Stimulated activated CD8-positive, alpha-beta memory T cell treated with anti-CD3 and anti-CD28 coated beads, Interleukin-12 subunit alpha, Interleukin-12 subunit beta, amount 100 ng/mL, for 24 hours (primary cell): ENCODE data around the gene ARL4D.
"Not testable (repeated sequence)": the region's sequence is repeated elsewhere in the genome, so short reads cannot be mapped to it uniquely, and the experiment has no call there.

Experiments used
- DNase-seq: peaks from one replicate; pipeline ENCODE4 v3.0.0-alpha.2; 2020; ENCODE audit errors: extremely low read depth

Gene ARL4D

DNA sequence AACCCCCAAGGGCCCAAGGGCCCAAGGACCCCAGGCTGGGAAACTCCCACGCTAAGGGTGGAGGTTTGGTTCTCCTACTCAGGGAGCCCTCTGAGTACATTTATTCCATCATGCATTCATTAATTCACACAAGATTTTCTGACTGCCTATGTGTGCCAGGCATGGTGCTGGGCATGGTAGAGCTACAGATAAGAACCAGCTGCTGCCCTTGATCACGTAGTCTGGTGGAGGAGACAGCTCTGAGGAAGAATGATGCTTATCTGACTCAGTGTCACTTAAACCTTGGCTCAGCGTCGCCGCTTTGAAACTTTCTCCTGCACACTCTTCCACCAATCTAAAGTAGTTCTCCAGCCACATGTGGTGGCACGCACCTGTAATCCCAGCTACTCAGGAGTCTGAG, 3.6 kb upstream of the ARL4D start:
- no peak for DNase-seq

DNA sequence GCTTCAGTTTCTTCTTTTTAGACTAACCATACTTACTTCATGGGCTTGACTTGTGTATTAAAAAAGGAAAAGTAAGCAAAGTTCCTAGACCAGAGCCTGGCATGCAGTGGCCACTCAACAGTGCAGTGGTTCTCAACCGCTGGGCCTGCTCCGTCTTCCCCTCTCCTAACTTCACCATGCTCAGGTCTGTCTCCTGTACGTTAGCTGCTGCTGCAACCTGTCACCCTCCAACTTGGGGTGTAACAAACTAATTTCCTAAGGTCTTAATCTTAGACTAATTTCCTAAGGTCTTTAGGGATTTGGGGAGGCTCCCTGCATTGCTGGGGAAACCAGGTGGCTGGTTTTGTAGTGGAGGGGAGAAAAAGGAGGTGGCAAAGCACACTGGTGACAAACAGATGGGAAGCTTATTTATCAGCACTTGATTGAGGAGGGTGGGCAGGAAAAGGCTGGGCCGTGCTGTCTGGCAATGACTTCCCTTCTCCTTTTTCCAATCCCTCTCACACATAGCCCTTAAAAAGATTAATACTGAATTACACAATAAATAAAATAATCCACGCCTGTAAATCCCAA, 2.2 kb upstream of the ARL4D start:
- DNase-seq = no peak

DNA sequence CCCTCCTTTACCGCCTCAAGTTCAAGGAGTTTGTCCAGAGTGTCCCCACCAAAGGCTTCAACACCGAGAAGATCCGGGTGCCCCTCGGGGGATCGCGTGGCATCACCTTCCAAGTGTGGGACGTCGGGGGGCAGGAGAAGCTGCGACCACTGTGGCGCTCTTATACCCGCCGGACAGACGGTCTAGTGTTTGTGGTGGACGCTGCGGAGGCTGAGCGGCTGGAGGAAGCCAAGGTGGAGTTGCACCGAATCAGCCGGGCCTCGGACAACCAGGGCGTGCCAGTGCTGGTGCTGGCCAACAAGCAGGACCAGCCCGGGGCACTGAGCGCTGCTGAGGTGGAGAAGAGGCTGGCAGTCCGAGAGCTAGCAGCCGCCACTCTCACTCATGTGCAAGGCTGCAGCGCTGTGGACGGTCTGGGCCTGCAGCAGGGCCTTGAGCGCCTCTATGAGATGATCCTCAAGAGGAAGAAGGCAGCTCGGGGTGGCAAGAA, 1.1 kb downstream of the ARL4D start:
- no peak for DNase-seq

- DNase-seq = no peak
Observed at GRCh38 chr17:43400943-43401717, 2.3 kb downstream of the ARL4D start.

DNA sequence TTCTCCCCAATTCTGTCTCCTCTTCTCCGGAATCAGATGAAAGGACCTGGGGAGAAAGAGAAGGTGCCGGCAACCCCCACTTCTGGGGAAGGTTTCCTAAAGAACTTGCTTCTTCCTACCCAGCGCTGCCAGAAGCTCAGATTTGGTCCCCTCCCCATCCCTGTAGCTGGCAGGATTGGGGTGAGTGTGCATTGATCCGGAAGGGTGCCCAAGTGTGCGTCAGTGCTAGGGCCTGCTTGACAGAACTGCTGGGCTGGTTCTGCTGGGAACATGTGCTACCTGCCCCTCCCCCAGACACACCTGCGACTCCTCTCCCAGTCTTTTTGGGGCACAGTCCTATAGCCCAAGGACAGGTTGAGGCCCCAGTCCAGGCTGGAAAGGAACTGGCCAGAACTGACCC, 3.3 kb downstream of the ARL4D start:
- DNase-seq = no peak

DNA sequence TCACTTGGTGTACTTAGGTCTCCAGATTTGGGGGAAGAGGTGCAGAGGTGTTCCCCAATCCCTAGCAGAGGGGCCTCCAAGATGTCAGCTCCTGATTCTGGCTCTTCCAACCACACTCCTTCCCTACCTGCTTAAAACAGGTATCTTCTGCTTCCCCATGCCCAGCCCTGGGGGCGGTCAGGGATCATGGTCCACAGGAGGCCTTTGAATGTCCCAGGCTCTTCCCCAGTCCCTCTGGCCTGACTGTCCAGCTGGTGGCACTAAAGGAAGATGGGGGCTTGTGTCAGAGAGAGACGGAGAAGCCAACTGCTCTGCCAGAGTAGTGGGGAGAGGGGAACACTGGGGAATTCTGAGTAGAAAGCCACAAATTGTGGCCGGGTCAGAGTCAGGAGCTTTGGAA, 3.8 kb downstream of the ARL4D start:
- no peak for DNase-seq

GRCh38 chr17:43403846-43404245, 5.1 kb downstream of the ARL4D start:
- no peak for DNase-seq

DNA sequence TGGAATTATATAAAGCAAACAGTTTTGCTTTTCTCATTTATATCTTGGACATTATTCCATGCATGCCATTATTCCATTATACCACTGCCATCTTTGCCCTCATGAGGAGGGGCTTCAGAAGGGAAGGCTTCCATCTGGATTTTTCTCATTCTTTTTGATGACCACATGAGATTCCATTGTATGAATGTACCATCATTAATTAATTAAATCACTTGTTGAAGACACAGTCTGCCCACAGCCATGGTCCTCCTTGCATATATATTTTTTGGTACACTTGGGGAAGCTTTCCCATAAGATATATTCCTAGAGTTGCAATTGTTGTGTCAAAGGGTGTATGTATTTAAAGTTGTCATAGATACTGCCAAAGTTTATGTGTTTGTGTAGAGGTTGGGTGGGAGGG, 7.1 kb downstream of the ARL4D start:
- no peak for DNase-seq

GRCh38 chr17:43406676-43407645, 8.2 kb downstream of the ARL4D start:
- DNase-seq = no peak

DNA sequence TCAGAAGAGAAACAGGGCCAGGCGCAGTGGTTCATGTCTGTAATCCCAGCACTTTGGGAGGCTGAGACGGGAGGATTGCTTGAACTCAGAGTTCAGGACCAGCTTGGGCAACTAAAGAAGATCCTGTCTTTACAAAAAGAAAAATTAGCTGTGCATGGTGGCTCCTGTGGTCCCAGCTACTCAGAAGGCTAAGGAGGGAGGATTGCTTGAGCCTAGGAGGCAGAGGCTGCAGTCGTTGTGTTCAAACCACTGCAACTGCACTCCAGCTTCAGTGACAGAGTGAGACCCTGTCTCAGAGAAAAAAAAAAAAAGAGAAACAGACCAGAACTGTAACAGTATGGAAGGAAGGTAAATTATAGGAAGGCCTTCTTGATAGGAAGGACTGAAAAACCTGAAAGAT, 10.3 kb downstream of the ARL4D start:
- DNase-seq = no peak

- no peak for DNase-seq
Observed at GRCh38 chr17:43410557-43411368, 12.0 kb downstream of the ARL4D start.

- DNase-seq = no peak
Observed at GRCh38 chr17:43411369-43411677, 12.5 kb downstream of the ARL4D start.

DNA sequence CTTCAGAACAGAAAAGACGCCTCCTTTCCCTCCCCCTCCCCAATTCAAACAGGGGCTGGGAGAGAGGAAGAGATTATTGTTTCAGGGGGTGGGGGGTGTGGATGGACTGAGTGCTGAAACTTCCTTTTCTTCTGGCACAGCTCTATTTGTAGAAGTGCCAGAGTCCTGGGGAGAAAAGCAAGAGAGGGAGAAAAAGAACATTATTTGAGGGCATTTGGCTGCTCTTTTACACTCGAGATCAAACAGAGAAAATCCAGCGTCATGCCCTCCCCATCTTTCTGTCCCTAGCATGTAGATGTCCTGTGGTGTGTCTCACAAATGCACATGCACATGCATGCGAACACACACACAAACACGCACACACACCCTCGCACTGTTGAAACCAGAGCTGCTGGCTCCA, 13.0 kb downstream of the ARL4D start:
- no peak for DNase-seq

DNA sequence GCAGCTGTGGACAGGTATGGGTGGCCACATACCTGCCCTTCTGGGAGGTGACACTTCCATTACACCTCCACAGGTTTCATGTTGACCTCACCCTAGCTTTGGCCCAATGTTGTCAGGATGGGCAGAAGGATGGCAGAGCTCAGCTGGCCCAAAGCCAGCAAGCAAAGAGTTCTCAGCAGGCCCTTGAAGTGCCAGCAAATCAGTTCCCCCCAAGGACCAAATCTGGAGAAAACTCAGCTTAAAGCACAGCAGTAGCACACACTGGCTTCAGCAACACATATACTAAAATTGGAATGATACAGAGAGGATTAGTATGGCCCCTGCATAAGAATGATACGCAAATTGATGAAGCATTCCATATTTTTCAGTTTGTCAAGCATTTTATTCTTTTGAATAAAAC, 13.4 kb downstream of the ARL4D start:
- DNase-seq = no peak

DNA sequence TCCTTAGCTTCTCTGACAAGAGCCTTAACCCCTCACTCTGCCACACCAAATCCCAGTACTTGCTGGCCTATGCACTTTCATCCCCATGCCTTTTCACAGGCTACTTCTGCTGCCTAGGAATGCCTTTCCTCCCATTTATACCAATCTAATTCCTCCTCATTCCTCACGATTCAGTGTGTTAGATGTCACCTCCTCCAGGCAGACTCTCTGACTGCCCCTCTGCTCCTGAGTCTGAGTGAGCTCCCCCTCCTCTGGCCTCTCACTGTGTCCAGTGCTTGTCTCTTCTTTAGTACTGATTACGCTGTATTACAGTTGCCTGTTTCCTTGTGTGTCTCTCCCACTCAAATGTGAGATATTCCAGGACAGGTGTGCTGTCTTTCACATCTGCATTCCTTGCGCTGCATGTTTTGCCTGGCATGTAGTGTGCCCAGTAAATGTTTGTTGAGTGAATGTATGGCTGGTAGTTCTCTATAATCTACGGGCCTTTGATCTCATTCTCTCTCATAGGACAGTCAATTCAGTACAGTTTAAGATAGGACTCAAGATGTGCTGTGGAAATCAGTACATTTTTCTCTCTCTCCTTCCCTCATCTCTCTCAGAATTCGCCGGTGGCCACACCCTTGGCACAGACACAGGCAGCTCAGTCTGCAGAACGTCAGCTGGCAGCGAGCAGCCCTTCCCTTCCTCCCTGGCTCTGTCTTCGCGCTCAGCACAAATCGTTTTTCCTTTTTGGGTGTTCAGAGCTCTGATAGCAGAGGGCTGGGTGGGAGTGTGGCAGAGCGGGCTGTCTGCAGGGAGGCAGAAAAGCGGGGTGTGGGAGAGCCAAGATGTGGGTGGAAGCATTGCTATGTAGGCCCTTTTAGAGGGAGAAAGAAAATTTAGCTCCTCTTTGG, 18.5 kb downstream of the ARL4D start:
- DNase-seq = no peak

- DNase-seq = no peak
Observed at GRCh38 chr17:43418441-43419374, 19.9 kb downstream of the ARL4D start.

GRCh38 chr17:43419375-43419882, 20.6 kb downstream of the ARL4D start:
- not testable (repeated sequence) for DNase-seq

DNA sequence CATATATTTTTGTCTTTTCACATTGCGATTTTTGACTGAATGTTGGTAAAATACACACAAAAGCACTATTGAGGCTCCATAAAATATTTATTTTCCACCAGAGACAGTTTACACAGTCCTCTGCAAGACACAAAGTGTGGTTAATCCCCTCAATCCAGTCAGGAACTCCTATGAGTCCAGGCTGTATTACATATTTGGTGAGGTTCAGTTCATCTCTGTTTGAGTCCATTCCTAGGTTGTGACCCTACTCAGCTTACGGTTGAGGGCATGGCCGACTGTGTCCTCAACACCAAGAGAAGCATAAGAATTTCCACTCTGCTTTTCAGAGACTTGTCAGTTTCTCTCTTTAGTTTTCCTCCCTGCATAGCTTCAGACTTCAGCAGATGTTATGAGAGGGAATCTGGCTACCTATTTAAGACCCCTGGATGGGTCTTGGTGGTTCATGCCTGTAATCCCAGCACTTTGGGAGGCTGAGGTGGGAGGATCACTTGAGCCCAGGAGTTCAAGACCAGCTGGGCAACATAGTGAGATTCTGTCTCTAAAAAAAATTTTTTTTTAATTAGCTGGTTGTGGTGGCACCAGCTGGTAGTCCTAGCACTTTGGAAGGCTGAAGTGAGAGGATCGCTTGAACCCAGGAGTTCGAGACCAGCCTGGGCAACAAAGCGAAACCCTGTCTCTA, 25.1 kb downstream of the ARL4D start:
- DNase-seq = no peak
